Mucosa of gallbladder (tissue), 1 donor: ENCODE results near the gene SIGLEC9. TPM values are rescaled to one million over a fixed set of nuclear protein-coding genes. Genes with fewer than 3 reads are reported as not detected.
A peak's percentile ranks its signal among the peaks of the same experiment; 100 is the strongest.

Source experiments
- DNase-seq: peaks from one replicate; pipeline ENCODE4 v3.0.0-alpha.2; 2020; ENCODE audit warnings: low spot score
- total RNA-seq: library from RNA; stranded (reverse); gene quantifications from one replicate; pipeline ENCODE4 v1.2.1, GENCODE V29; 2021
- donor health status: DM: no; HTN: no; CAD: no.

Gene SIGLEC9
- total RNA-seq: 6.3 TPM

- DNase-seq: peak; percentile 49
Measured at GRCh38 chr19:51124729-51125128, at the start of gene SIGLEC9. SIGLEC9 (plus strand) TSS chr19:51124906; CDS start chr19:51124975, 69 bp downstream.

GRCh38 chr19:51075998-51076397 is 48.7 kb upstream of the SIGLEC9 start:
- DNase-seq: no peak

GRCh38 chr19:51076631-51077213 is 48.0 kb upstream of the SIGLEC9 start:
- no peak for DNase-seq

- no peak for DNase-seq
Measured at GRCh38 chr19:51078104-51078503, 46.6 kb upstream of the SIGLEC9 start.

GRCh38 chr19:51078731-51079130 is 46.0 kb upstream of the SIGLEC9 start:
- DNase-seq: no peak

- no peak for DNase-seq
Measured at GRCh38 chr19:51079481-51080110, 45.1 kb upstream of the SIGLEC9 start.

GRCh38 chr19:51081476-51081875 is 43.2 kb upstream of the SIGLEC9 start:
- no peak for DNase-seq

GRCh38 chr19:51082611-51083010 is 42.1 kb upstream of the SIGLEC9 start, which contains the start of gene KLK14:
KLK14 (minus strand) TSS chr19:51082887; CDS start chr19:51082614, 273 bp downstream.
- DNase-seq: no peak

GRCh38 chr19:51083181-51083580 is 41.5 kb upstream of the SIGLEC9 start:
- no peak for DNase-seq

GRCh38 chr19:51083783-51084182 is 40.9 kb upstream of the SIGLEC9 start:
- no peak for DNase-seq

- DNase-seq: no peak
Measured at GRCh38 chr19:51084505-51084904, 40.2 kb upstream of the SIGLEC9 start.

- DNase-seq: no peak
Measured at GRCh38 chr19:51086153-51086850, 38.4 kb upstream of the SIGLEC9 start.

- DNase-seq: no peak
Measured at GRCh38 chr19:51089786-51090185, 34.9 kb upstream of the SIGLEC9 start.

- no peak for DNase-seq
Measured at GRCh38 chr19:51090471-51090870, 34.2 kb upstream of the SIGLEC9 start.

GRCh38 chr19:51091126-51091525 is 33.6 kb upstream of the SIGLEC9 start:
- DNase-seq: no peak

- no peak for DNase-seq
Measured at GRCh38 chr19:51091895-51092873, 32.5 kb upstream of the SIGLEC9 start.

GRCh38 chr19:51093101-51093500 is 31.6 kb upstream of the SIGLEC9 start:
- DNase-seq: no peak

GRCh38 chr19:51093510-51094345 is 31.0 kb upstream of the SIGLEC9 start:
- no peak for DNase-seq

GRCh38 chr19:51094696-51095279 is 29.9 kb upstream of the SIGLEC9 start:
- no peak for DNase-seq

- no peak for DNase-seq
Measured at GRCh38 chr19:51096473-51097165, 28.1 kb upstream of the SIGLEC9 start.
